Kidney epithelial cell (primary cell): ENCODE results near the gene TMPRSS5. TPM values are rescaled to one million over a fixed set of nuclear protein-coding genes. Genes with fewer than 3 reads are reported as not detected.

Source experiments
- DNase-seq: peaks from one replicate; pipeline ENCODE4 v3.0.0-alpha.2; 2010; ENCODE audit warnings: low read depth
- H3K27me3 ChIP-seq: 2 replicates; pipeline ENCODE4 v1.6.0; 2011; ENCODE audit warnings: low read length; ENCODE audit not compliant: control insufficient read depth, insufficient read depth
- H3K36me3 ChIP-seq: 2 replicates; pipeline ENCODE4 v1.5.1; 2011; ENCODE audit warnings: low read length; ENCODE audit not compliant: control insufficient read depth, insufficient read depth
- H3K4me3 ChIP-seq: 2 replicates; pipeline ENCODE4 v1.5.1; 2011; ENCODE audit warnings: low read depth, mild to moderate bottlenecking, control low read depth, low read length
- CTCF ChIP-seq: IDR thresholded peaks from 2 replicates; pipeline ENCODE4 v1.5.1; 2011; ENCODE audit warnings: mild to moderate bottlenecking, moderate library complexity, low read length, control low read depth, inconsistent platforms; ENCODE audit not compliant: insufficient read depth, poor library complexity, severe bottlenecking
- total RNA-seq: library from RNA; depleted of rRNA; stranded (reverse); fragments of >200 nt; gene quantifications from 2 replicates; pipeline ENCODE4 v1.2.3, GENCODE V29; 2015

The TMPRSS5 gene
- total RNA-seq, 1 donor from 2014 or later: not detected

DNA sequence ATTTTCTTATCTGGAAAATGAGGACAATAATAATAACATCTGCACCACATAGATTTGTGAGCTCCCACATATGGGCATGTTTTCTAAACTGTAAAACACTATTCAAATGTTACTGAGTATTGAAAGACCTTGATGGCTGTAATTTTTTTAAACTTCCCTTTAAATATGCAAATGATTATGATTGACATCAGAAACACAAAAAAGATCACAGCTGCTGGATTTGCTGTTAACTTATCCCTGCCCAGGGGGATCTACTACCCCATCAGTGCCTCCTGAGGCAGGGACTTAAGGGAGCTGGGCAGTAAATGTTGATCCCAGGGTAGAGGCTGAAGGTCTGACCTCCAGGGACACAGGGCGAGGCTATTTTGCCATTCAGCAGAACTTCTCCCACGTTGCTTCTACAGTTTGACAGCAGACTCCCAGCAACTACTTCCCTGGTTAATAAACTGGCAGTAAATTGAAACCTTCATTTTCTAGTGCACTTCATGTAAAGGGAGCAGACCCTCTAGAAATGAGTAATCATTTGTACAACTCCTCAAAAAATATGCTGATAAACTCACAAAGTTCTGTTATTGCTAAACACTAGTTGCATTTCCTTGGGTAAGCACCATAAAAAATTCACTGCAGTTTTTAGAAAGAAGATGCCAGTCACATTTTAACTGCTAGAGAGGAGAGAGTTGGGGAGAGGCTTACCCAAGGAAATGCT lies 20.3 kb downstream of the TMPRSS5 start:
- Histone ChIP-seq H3K27me3 (no peaks in the 10 kb centered on the region), H3K4me3 (no peak overlapping the region), H3K36me3 (no peaks in the 10 kb centered on the region)
- DNase-seq: no peak
- no peak for TF ChIP-seq CTCF

- no peak for TF ChIP-seq CTCF
- H3K4me3 ChIP-seq: no peak overlapping the region
- H3K27me3 ChIP-seq: no peaks in the 10 kb centered on the region
- DNase-seq: no peak
- no peaks in the 10 kb centered on the region for H3K36me3 ChIP-seq
Observed at GRCh38 chr11:113684496-113684895, 21.6 kb downstream of the TMPRSS5 start.

GRCh38 chr11:113683481-113684046 lies 22.5 kb downstream of the TMPRSS5 start:
- no peak overlapping the region for H3K4me3 ChIP-seq
- no peak for TF ChIP-seq CTCF
- H3K36me3 ChIP-seq: no peaks in the 10 kb centered on the region
- DNase-seq: no peak
- no peaks in the 10 kb centered on the region for H3K27me3 ChIP-seq

DNA sequence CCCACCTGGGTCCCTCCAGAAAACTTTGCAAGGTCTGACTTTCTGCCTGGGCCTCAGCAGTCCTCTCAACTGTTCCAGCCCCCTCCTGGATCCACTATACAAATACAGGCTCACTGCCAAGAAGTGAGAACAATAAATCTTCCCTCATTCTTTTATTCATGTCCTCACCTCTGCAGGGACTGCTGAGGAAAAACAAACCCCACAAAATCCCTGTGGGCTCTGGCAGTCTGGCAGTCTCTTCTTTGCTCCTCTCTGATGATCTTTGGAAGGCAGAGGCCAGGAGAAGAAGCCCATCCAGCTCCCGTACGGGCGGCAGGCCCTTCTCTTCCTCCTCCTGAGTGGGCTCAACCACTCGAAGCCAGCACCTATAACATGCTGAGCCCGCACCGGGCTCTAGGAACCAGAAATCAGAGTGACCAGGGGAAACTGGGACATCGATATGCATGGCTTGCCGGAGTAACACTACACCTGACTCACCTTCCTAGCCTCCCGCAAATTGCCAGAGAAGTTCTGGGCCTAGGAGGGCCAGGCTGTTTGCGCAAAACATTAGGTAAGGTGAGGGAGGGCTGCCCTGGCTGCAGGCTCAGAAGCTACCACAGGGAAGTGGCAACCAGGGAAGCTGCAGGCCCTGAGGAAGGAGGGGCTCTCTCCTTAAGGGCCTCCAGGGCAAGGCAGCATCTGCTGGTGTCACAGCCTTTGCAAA lies 24.2 kb downstream of the TMPRSS5 start:
- TF ChIP-seq CTCF: no peak
- no peaks in the 10 kb centered on the region for H3K27me3 ChIP-seq
- H3K36me3 ChIP-seq: no peaks in the 10 kb centered on the region
- no peak overlapping the region for H3K4me3 ChIP-seq
- no peak for DNase-seq

DNA sequence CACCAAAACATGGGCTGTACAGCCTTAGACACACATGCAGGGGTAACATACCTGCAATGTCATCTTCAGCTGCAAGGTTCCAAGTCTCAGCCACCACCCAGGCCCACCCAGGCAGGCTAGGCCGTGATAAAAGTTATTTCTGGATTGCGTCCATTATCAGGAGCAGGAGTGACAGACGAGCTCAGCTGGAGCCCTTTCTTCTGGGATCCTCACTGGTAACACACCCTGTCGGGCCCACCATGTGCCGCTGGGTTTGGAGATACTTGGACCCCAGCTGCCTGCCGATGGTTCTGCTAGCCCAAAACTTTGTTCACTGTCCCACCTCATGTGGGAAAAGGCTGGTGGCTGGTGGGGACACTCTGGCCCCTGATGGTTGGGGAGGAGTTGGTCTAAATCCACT lies 24.8 kb downstream of the TMPRSS5 start:
- TF ChIP-seq CTCF: no peak
- no peaks in the 10 kb centered on the region for H3K27me3 ChIP-seq

DNA sequence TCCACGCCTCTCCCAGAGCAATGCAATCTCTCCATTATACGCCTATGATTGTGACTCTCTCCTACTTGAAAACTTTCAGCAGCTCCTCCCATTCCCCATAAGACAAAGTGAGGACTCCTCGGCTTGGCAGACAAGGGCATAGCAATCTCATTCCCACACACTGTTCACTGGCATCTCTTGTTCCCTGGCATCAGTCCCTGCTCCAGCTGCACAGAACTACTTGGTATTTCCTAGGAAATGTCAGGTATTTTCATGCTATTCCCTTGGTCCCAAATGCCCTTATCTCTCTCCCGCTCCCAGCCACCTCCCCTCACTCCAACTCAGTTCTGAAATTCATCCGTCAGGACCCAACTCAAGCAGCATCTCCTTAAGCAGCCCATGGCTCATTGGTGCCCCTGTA lies 28.4 kb downstream of the TMPRSS5 start:
- H3K4me3 ChIP-seq: no peak overlapping the region
- H3K36me3 ChIP-seq: no peaks in the 10 kb centered on the region
- no peak for TF ChIP-seq CTCF
- no peaks in the 10 kb centered on the region for H3K27me3 ChIP-seq
- DNase-seq: no peak

More for the DNA sequence above, 24.8 kb downstream of the TMPRSS5 start:
- Histone ChIP-seq H3K4me3 (no peak overlapping the region), H3K36me3 (no peaks in the 10 kb centered on the region)
- no peak for DNase-seq
